ENCODE data around the gene FLG. TPM values are rescaled to one million over a fixed set of nuclear protein-coding genes. Genes with fewer than 3 reads are reported as not detected.

FLG gene
- polyA plus RNA-seq (not detected in 2 replicates), polyA minus RNA-seq (not detected in 2 replicates)

DNA sequence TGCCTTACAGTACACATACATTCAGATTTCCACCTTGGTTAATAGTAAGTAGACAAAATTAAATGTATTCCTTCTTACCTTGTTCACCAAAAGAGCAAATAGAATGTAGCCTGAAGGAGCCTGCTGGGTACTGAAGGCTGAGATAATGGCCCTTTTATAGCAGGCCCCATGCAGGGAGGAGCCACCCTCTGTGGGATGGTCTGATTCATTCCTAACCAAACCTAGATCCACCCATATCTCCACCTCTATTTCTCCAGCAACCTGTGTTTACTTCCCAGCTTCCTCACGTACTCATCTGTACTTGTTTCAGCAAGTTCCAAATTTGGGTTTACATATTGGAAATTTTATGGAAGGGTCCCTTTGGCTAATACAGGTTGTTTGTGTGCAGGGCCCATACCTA is at the start of gene FLG:
TSS of gene FLG (minus strand) at position 129 of the 400 bp plus-strand sequence. CDS start 9,783 bp downstream, outside the sequence.
- Histone ChIP-seq H2AFZ (ENCODE audit: low read depth, low read length) (no peak within 1 kb of the TSS), H3K27ac (ENCODE audit: low read length) (no peak within 1 kb of the TSS), H3K4me2 (ENCODE audit: low read length) (no peak within 1 kb of the TSS), H3K4me3 (ENCODE audit: low read length) (no peak within 1 kb of the TSS), H3K79me2 (replicated peaks; ENCODE audit: insufficient read depth, low read length) (no peaks in the 10 kb centered on the region), H3K36me3 (ENCODE audit: insufficient read depth, low read length) (no peaks in the 10 kb centered on the region), H3K27me3 (ENCODE audit: insufficient read depth, low read depth, low read length) (no peaks in the 10 kb centered on the region), H4K20me1 (ENCODE audit: insufficient read depth) (no peaks in the 10 kb centered on the region), H3F3A (ENCODE audit: insufficient read depth, low read length, poor library complexity, severe bottlenecking) (no peaks in the 10 kb centered on the region), H3K9ac (ENCODE audit: low read length) (no peak within 1 kb of the TSS), H3K9me3 (ENCODE audit: low read length) (no peaks in the 10 kb centered on the region), H3K9me2 (ENCODE audit: insufficient read depth, low read length) (no peaks in the 10 kb centered on the region)
- TF ChIP-seq, protein P1, sequence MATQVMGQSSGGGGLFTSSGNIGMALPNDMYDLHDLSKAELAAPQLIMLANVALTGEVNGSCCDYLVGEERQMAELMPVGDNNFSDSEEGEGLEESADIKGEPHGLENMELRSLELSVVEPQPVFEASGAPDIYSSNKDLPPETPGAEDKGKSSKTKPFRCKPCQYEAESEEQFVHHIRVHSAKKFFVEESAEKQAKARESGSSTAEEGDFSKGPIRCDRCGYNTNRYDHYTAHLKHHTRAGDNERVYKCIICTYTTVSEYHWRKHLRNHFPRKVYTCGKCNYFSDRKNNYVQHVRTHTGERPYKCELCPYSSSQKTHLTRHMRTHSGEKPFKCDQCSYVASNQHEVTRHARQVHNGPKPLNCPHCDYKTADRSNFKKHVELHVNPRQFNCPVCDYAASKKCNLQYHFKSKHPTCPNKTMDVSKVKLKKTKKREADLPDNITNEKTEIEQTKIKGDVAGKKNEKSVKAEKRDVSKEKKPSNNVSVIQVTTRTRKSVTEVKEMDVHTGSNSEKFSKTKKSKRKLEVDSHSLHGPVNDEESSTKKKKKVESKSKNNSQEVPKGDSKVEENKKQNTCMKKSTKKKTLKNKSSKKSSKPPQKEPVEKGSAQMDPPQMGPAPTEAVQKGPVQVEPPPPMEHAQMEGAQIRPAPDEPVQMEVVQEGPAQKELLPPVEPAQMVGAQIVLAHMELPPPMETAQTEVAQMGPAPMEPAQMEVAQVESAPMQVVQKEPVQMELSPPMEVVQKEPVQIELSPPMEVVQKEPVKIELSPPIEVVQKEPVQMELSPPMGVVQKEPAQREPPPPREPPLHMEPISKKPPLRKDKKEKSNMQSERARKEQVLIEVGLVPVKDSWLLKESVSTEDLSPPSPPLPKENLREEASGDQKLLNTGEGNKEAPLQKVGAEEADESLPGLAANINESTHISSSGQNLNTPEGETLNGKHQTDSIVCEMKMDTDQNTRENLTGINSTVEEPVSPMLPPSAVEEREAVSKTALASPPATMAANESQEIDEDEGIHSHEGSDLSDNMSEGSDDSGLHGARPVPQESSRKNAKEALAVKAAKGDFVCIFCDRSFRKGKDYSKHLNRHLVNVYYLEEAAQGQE (IDR thresholded peaks at IDR 0.05; ENCODE audit: borderline replicate concordance): no peak
- TF ChIP-seq EZH2 (IDR thresholded peaks at IDR 0.05; ENCODE audit: borderline replicate concordance, insufficient read depth, low read length, poor library complexity, severe bottlenecking): no peak
- no peak for TF ChIP-seq POLR2AphosphoS5 (IDR thresholded peaks at IDR 0.05)
- TF ChIP-seq RAD21 (conservative IDR thresholded peaks at IDR 0.05): no peak
- no peak for TF ChIP-seq MXI1 (conservative IDR thresholded peaks at IDR 0.05; ENCODE audit: poor library complexity, severe bottlenecking)
- no peak for TF ChIP-seq TAF1 (IDR thresholded peaks at IDR 0.05; ENCODE audit: low read depth)
- TF ChIP-seq EP300 (conservative IDR thresholded peaks at IDR 0.05; ENCODE audit: poor library complexity, severe bottlenecking): no peak
- no peak for TF ChIP-seq SMC3 (conservative IDR thresholded peaks at IDR 0.05; ENCODE audit: poor library complexity)
- TF ChIP-seq, protein P2, sequence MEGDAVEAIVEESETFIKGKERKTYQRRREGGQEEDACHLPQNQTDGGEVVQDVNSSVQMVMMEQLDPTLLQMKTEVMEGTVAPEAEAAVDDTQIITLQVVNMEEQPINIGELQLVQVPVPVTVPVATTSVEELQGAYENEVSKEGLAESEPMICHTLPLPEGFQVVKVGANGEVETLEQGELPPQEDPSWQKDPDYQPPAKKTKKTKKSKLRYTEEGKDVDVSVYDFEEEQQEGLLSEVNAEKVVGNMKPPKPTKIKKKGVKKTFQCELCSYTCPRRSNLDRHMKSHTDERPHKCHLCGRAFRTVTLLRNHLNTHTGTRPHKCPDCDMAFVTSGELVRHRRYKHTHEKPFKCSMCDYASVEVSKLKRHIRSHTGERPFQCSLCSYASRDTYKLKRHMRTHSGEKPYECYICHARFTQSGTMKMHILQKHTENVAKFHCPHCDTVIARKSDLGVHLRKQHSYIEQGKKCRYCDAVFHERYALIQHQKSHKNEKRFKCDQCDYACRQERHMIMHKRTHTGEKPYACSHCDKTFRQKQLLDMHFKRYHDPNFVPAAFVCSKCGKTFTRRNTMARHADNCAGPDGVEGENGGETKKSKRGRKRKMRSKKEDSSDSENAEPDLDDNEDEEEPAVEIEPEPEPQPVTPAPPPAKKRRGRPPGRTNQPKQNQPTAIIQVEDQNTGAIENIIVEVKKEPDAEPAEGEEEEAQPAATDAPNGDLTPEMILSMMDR (IDR thresholded peaks at IDR 0.05; ENCODE audit: poor library complexity, severe bottlenecking): no peak

DNA sequence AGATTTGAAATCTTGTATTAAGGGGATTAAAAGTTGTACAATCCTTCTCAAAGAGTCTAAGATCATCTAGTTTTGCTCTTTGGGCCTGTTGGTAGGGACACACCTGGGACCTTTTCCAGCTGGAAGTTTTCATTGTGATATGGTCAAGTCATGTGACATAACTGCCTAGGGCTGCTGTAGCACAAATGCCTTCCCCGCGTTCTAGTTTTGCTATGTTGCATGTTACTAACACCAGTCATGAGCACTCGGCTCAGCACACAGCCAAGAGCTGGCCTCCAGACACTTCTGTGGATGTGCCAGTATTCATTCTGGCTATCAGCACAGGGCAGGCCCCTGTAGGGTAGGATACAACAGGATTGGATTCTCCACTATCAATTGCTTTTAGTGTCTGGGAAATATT is 49.4 kb upstream of the FLG start:
- TF ChIP-seq TAF1 (IDR thresholded peaks at IDR 0.05; ENCODE audit: low read depth): no peak
- TF ChIP-seq, protein P1 (IDR thresholded peaks at IDR 0.05; ENCODE audit: borderline replicate concordance): no peak
- no peak for TF ChIP-seq EP300 (conservative IDR thresholded peaks at IDR 0.05; ENCODE audit: poor library complexity, severe bottlenecking)
- no peak for TF ChIP-seq EZH2 (IDR thresholded peaks at IDR 0.05; ENCODE audit: borderline replicate concordance, insufficient read depth, low read length, poor library complexity, severe bottlenecking)
- no peak for TF ChIP-seq SMC3 (conservative IDR thresholded peaks at IDR 0.05; ENCODE audit: poor library complexity)
- TF ChIP-seq RAD21 (conservative IDR thresholded peaks at IDR 0.05): no peak
- no peak for TF ChIP-seq MXI1 (conservative IDR thresholded peaks at IDR 0.05; ENCODE audit: poor library complexity, severe bottlenecking)
- TF ChIP-seq, protein P2 (IDR thresholded peaks at IDR 0.05; ENCODE audit: poor library complexity, severe bottlenecking): no peak
- TF ChIP-seq POLR2AphosphoS5 (IDR thresholded peaks at IDR 0.05): no peak
- H3K27me3 ChIP-seq (ENCODE audit: insufficient read depth, low read depth, low read length): no peaks in the 10 kb centered on the region
- H3K9me2 ChIP-seq (ENCODE audit: insufficient read depth, low read length): no peaks in the 10 kb centered on the region
- no peaks in the 10 kb centered on the region for H4K20me1 ChIP-seq (ENCODE audit: insufficient read depth)
- H3F3A ChIP-seq (ENCODE audit: insufficient read depth, low read length, poor library complexity, severe bottlenecking): no peaks in the 10 kb centered on the region
- no peaks in the 10 kb centered on the region for H3K9me3 ChIP-seq (ENCODE audit: low read length)
- H3K36me3 ChIP-seq (ENCODE audit: insufficient read depth, low read length): no peaks in the 10 kb centered on the region
- H3K79me2 ChIP-seq (replicated peaks; ENCODE audit: insufficient read depth, low read length): no peaks in the 10 kb centered on the region
- no peak overlapping the region for H3K9ac ChIP-seq (ENCODE audit: low read length)
- no peak overlapping the region for H3K4me3 ChIP-seq (ENCODE audit: low read length)
- H3K4me2 ChIP-seq (ENCODE audit: low read length): no peak overlapping the region
- H3K27ac ChIP-seq (ENCODE audit: low read length): no peak overlapping the region
- no peak overlapping the region for H2AFZ ChIP-seq (ENCODE audit: low read depth, low read length)
